Spleen (tissue), 11 donors: ENCODE measurements around the gene ALDH1A1. TPM values are rescaled to one million over a fixed set of nuclear protein-coding genes. Genes with fewer than 3 reads are reported as not detected.

Experiments used
- DNase-seq: peaks from one replicate; pipeline ENCODE4 v3.0.0-alpha.2; 2020
- H3K27ac ChIP-seq, 8 donors: fragments of 200-600 bp; sonication (generic) in 7 of 8; 1 replicate in 4 of 8; 2 replicates in 4 of 8; pipeline versions ENCODE4 v1.5.0 to v1.8.0; 2016 to 2021; ENCODE audit warnings: inconsistent platforms in 4 of 8, mild to moderate bottlenecking in 4 of 8, moderate library complexity in 1 of 8
- H3K27me3 ChIP-seq, 7 donors: fragments of 200-600 bp; sonication (generic) in 6 of 7; replicated peaks in 1 of 7; 1 replicate in 4 of 7; 2 replicates in 3 of 7; pipeline versions ENCODE4 v1.5.0 to v1.8.0; 2016 to 2021; ENCODE audit warnings: inconsistent platforms in 3 of 7, mild to moderate bottlenecking in 1 of 7
- H3K36me3 ChIP-seq, 6 donors: fragments of 200-600 bp; sonication (generic) in 5 of 6; 1 replicate in 4 of 6; 2 replicates in 2 of 6; pipeline versions ENCODE4 v1.5.0 to v1.8.0; 2016 to 2021; ENCODE audit warnings: inconsistent platforms in 2 of 6
- H3K4me1 ChIP-seq, 6 donors: fragments of 200-600 bp; sonication (generic) in 5 of 6; 1 replicate in 3 of 6; 2 replicates in 3 of 6; pipeline versions ENCODE4 v1.5.0 to v1.8.0; 2016 to 2021; ENCODE audit warnings: inconsistent platforms in 3 of 6
- H3K4me3 ChIP-seq, 8 donors: fragments of 200-600 bp; sonication (generic) in 7 of 8; 1 replicate in 4 of 8; 2 replicates in 4 of 8; pipeline versions ENCODE4 v1.5.0 to v1.8.0; 2016 to 2021; ENCODE audit warnings: inconsistent platforms in 4 of 8, mild to moderate bottlenecking in 4 of 8, moderate library complexity in 2 of 8
- H3K9me3 ChIP-seq, 8 donors: fragments of 200-600 bp; sonication (generic) in 7 of 8; 1 replicate in 4 of 8; 2 replicates in 4 of 8; pipeline versions ENCODE4 v1.5.0 to v1.8.0; 2016 to 2021; ENCODE audit warnings: inconsistent platforms in 4 of 8
- POLR2A ChIP-seq, 3 donors: fragments of 450-650 bp; IDR thresholded peaks; one replicate each; pipeline ENCODE4 v1.5.1; 2017; ENCODE audit warnings: antibody characterized with exemption in 3 of 3, mild to moderate bottlenecking in 1 of 3
- POLR2AphosphoS5 ChIP-seq, 3 donors: sonication (generic); formaldehyde crosslinking; IDR thresholded peaks; one replicate each; pipeline ENCODE4 v1.5.1; 2017; ENCODE audit warnings: antibody characterized with exemption in 3 of 3
- WGBS, 5 donors: extraction: QIAGEN DNeasy Blood & Tissue Kit in 3 of 5; methylation state at CpG; one replicate each; pipeline versions ENCODE4 v1.1.5 to v1.1.7; 2013 to 2018; 5-methylcytosine and 5-hydroxymethylcytosine counted together
- intact Hi-C: fragments of 100-400 bp; cut with DNase I; formaldehyde crosslinking; loops from one replicate; pipeline ENCODE4 v1.15.0; 2023; ENCODE audit warnings: low total_unique reads
- polyA plus RNA-seq, 3 donors: library from polyadenylated mRNA; stranded (reverse); fragments of 200-250 nt; gene quantifications; one replicate each; pipeline ENCODE4 v1.2.1, GENCODE V29; 2013
- total RNA-seq, 7 donors: library from RNA; depleted of rRNA in 3 of 7; stranded (reverse); fragments of >200 nt in 3 of 7; fragmentation: NEBNext Ultra II Directional in 4 of 7; extraction: Animal tissue kit (Norgen Biotek cat#: 25700) in 4 of 7; gene quantifications; one replicate each; pipeline versions ENCODE4 v1.1.0 to v1.2.1, GENCODE V29; 2016 to 2021
- TF ChIP-seq, protein P1 (sequence below), 11 experiments: fragments of 200-600 bp in 7 of 11; fragments of 450-650 bp in 4 of 11; sonication (generic) in 4 of 11; IDR thresholded peaks in 8 of 11; conservative IDR thresholded peaks in 3 of 11; 1 replicate in 7 of 11; 2 replicates in 4 of 11; pipeline versions ENCODE4 v1.4.0 to v1.8.0; 2016 to 2021; ENCODE audit warnings: antibody characterized with exemption in 11 of 11, inconsistent platforms in 4 of 11, mild to moderate bottlenecking in 1 of 11
- donor health status: healthy with polysubstance abuse.
- donor health status: DM: no; HTN: no; CAD: no; lungs with moderate emphysema.
- donor health status: DM: no; HTN: no; CAD: no.
- donor health status: Bipolar disorder and iron deficiency.
- donor health status: healthy.
- donor health status: DM: no; HTN: no; CAD: no.
- donor health status: DM: yes; HTN: yes; CAD: no.

Gene ALDH1A1
- total and polyA plus RNA-seq, 10 donors = 19.1 to 129 (median 64.4) TPM

DNA sequence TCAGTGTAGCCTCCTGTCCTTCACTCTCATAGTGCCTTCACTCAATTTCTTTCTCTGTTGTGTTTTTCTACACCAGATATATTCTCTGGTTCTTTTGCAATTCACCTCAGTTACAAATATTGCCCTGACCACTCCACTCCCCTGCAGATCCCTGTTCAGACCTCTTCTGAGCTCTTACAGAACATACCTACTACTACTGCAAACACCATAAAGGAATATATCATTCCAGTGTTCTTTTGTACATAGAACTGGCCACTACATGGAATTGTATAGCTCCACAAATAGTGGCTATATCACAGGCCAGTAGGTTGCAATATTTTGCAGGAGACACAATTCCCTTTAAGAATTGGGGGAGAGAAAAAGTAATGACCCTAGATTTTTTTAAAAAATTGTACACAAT is 21.0 kb downstream of the ALDH1A1 start:
- H3K4me3 ChIP-seq = no peak overlapping the region
- no peaks in the 10 kb centered on the region for H3K9me3 ChIP-seq
- no peak for TF ChIP-seq POLR2A (IDR thresholded peaks at IDR 0.05)
- TF ChIP-seq, protein P1, sequence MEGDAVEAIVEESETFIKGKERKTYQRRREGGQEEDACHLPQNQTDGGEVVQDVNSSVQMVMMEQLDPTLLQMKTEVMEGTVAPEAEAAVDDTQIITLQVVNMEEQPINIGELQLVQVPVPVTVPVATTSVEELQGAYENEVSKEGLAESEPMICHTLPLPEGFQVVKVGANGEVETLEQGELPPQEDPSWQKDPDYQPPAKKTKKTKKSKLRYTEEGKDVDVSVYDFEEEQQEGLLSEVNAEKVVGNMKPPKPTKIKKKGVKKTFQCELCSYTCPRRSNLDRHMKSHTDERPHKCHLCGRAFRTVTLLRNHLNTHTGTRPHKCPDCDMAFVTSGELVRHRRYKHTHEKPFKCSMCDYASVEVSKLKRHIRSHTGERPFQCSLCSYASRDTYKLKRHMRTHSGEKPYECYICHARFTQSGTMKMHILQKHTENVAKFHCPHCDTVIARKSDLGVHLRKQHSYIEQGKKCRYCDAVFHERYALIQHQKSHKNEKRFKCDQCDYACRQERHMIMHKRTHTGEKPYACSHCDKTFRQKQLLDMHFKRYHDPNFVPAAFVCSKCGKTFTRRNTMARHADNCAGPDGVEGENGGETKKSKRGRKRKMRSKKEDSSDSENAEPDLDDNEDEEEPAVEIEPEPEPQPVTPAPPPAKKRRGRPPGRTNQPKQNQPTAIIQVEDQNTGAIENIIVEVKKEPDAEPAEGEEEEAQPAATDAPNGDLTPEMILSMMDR (IDR thresholded peaks at IDR 0.05 in 8 of 11, conservative IDR thresholded peaks at IDR 0.05 in 3 of 11) = no peak
- no peak for TF ChIP-seq POLR2AphosphoS5 (IDR thresholded peaks at IDR 0.05)
- no peak for DNase-seq
- H3K36me3 ChIP-seq = no peaks in the 10 kb centered on the region
- intact Hi-C loops = no loop called here
- no peak overlapping the region for H3K27ac ChIP-seq
- H3K4me1 ChIP-seq = no peaks in the 10 kb centered on the region
- no peaks in the 10 kb centered on the region for H3K27me3 ChIP-seq

DNA sequence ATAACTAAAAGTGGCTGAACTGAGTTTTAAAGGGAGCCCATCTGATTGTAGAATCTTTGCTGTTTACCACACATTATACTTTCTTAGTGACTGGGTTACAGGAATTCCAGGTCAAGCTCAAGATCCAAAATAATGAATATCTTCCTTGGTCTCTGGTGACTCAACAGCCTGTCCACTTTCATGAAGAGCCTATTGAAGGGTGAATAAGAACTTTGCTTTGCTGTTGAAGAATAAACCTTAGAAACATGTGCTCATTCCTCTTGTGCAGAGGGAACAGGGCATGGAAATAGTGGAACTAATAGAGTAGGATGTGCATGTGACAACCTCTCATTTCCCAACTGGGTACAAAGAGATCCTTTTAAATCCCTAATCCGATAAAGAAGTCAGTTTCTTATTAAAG is 21.4 kb downstream of the ALDH1A1 start:
- no peaks in the 10 kb centered on the region for H3K36me3 ChIP-seq
- H3K4me3 ChIP-seq = no peak overlapping the region
- intact Hi-C loops = no loop called here
- H3K27me3 ChIP-seq = no peaks in the 10 kb centered on the region
- TF ChIP-seq POLR2AphosphoS5 (IDR thresholded peaks at IDR 0.05) (no peak), POLR2A (IDR thresholded peaks at IDR 0.05) (no peak)
- TF ChIP-seq, protein P1 (IDR thresholded peaks at IDR 0.05 in 8 of 11, conservative IDR thresholded peaks at IDR 0.05 in 3 of 11) = no peak
- H3K27ac ChIP-seq = no peak overlapping the region
- WGBS, 5 donors = 71 to 100% (median 90%) methylated on average over 1 of the region's 1 CpG
- H3K9me3 ChIP-seq = no peaks in the 10 kb centered on the region
- no peaks in the 10 kb centered on the region for H3K4me1 ChIP-seq
- DNase-seq = no peak

DNA sequence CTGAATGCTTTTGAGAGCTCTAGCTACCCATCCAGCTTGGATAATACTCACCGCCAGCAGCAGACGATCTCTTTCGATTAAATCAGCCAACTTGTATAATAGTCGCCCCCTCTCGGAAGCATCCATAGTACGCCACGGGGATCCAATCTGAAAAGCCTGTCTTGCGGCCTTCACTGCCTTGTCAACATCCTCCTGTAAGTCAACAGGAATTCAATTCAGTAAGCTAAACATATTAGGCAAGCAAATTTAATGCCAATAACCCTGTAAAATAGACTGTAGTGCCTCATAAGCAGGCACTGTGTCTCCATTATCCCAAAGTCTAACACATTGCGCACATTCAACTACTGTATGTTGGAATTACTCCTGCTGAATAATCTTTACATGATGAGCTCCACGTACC is 22.0 kb downstream of the ALDH1A1 start:
- no peaks in the 10 kb centered on the region for H3K36me3 ChIP-seq
- no peaks in the 10 kb centered on the region for H3K9me3 ChIP-seq
- no peak overlapping the region for H3K27ac ChIP-seq
- H3K27me3 ChIP-seq = no peaks in the 10 kb centered on the region
- H3K4me3 ChIP-seq = no peak overlapping the region
- H3K4me1 ChIP-seq = peaks cover 0 to 3% (median under 1%) of the 10 kb centered on the region in 6 donors
- TF ChIP-seq, protein P1 (IDR thresholded peaks at IDR 0.05 in 8 of 11, conservative IDR thresholded peaks at IDR 0.05 in 3 of 11) = no peak
- no peak for DNase-seq
- WGBS, 5 donors = 92 to 96% (median 93%) methylated on average over 10 of the region's 10 CpGs
- intact Hi-C loops = no loop called here

DNA sequence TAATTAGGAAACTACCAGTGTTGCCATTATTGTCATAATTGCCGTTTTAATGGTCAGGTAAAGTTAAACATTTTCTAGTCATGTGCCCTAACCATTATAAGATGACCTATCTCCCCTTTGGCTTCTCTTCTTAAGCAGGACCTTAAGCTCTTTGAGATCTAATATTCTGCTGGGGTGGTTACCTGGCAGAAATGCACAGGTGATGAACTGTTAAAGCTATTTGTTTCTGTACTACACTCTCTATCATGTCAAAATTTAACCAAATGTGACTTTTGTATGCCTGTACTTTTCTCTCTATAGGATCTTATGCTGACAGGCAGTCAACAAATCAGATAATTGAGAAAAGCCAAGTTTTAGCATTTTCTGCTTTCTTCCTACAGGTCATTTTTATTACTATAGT is 23.3 kb downstream of the ALDH1A1 start:
- no peak for DNase-seq
- no peak overlapping the region for H3K27ac ChIP-seq
- H3K4me1 ChIP-seq = peaks cover 0 to 14% (median 6%) of the 10 kb centered on the region in 6 donors
- 88 to 94% (median 93%) methylated on average over 1 of the region's 1 CpG for WGBS, 5 donors
- no peaks in the 10 kb centered on the region for H3K36me3 ChIP-seq
- H3K27me3 ChIP-seq = no peaks in the 10 kb centered on the region
- intact Hi-C loops = no loop called here
- TF ChIP-seq POLR2AphosphoS5 (IDR thresholded peaks at IDR 0.05) (no peak), POLR2A (IDR thresholded peaks at IDR 0.05) (no peak)
- TF ChIP-seq, protein P1 (IDR thresholded peaks at IDR 0.05 in 8 of 11, conservative IDR thresholded peaks at IDR 0.05 in 3 of 11) = no peak
- no peaks in the 10 kb centered on the region for H3K9me3 ChIP-seq
- no peak overlapping the region for H3K4me3 ChIP-seq
